ENCODE data around the gene FGF7. TPM values are rescaled to one million over a fixed set of nuclear protein-coding genes. Genes with fewer than 3 reads are reported as not detected.

Gene FGF7
- total and polyA plus RNA-seq, 2 experiments from 2014 or later: 0.03 to 0.08 TPM

DNA sequence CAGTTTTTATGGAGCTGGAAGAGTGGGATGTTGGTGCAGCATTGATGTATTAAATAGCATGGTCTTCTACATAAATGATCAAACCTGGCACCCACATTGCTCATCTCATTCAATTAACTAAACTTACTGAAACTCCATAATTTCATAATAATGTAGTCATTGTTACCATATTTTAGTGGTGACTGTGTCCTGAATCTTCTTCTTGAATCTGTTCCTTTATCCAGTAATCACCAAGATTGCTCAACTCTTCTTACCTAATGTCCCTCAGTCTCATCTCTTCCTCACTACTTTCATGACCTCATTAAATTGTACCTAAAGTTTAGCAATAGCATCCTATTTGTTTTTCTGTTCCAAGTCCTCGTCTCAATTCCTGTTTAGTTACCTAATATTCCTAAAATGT lies 69.8 kb downstream of the FGF7 start:
- peaks cover 4% of the 10 kb centered on the region; the same call in 2 of the 3 replicates for H3K4me1 Mint-ChIP-seq
- DNase-seq (ENCODE audit: low spot score) (no peak), ATAC-seq (no peak)
- Histone ChIP-seq H3K4me1 (ENCODE audit: insufficient read depth) (no peaks in the 10 kb centered on the region; the same call in 1 of the 2 replicates), H3K4me2 (no peak overlapping the region), H3K36me3 (ENCODE audit: insufficient read depth) (no peaks in the 10 kb centered on the region), H3K4me3 (no peak overlapping the region), H3K9me2 (ENCODE audit: insufficient read depth) (no peaks in the 10 kb centered on the region), H3K79me2 (replicated peaks; ENCODE audit: insufficient read depth) (no peaks in the 10 kb centered on the region), H3K27ac (ENCODE audit: low read depth) (no peak overlapping the region), H4K20me1 (replicated peaks; ENCODE audit: insufficient read depth) (no peaks in the 10 kb centered on the region), H3F3A (replicated peaks; ENCODE audit: low read depth) (no peaks in the 10 kb centered on the region), H3K27me3 (ENCODE audit: insufficient read depth) (no peaks in the 10 kb centered on the region), H2AFZ (no peak overlapping the region)
- no peaks in the 10 kb centered on the region for H3K9me3 Mint-ChIP-seq
- no peak overlapping the region for H3K4me3 Mint-ChIP-seq
- no peaks in the 10 kb centered on the region for H3K36me3 Mint-ChIP-seq (ENCODE audit: low read depth)
- H3K27ac Mint-ChIP-seq: no peak overlapping the region
- TF ChIP-seq ETS1 (IDR thresholded peaks at IDR 0.05) (no peak), JUNB (IDR thresholded peaks at IDR 0.05; ENCODE audit: unreplicated experiment) (no peak), NANOG (IDR thresholded peaks at IDR 0.05; ENCODE audit: borderline replicate concordance) (no peak), ZNF114 (CRISPR knock-in tag; IDR thresholded peaks at IDR 0.05) (no peak), EZH2 (IDR thresholded peaks at IDR 0.05; ENCODE audit: low read depth, unreplicated experiment) (no peak)
- TF ChIP-seq, protein P1, sequence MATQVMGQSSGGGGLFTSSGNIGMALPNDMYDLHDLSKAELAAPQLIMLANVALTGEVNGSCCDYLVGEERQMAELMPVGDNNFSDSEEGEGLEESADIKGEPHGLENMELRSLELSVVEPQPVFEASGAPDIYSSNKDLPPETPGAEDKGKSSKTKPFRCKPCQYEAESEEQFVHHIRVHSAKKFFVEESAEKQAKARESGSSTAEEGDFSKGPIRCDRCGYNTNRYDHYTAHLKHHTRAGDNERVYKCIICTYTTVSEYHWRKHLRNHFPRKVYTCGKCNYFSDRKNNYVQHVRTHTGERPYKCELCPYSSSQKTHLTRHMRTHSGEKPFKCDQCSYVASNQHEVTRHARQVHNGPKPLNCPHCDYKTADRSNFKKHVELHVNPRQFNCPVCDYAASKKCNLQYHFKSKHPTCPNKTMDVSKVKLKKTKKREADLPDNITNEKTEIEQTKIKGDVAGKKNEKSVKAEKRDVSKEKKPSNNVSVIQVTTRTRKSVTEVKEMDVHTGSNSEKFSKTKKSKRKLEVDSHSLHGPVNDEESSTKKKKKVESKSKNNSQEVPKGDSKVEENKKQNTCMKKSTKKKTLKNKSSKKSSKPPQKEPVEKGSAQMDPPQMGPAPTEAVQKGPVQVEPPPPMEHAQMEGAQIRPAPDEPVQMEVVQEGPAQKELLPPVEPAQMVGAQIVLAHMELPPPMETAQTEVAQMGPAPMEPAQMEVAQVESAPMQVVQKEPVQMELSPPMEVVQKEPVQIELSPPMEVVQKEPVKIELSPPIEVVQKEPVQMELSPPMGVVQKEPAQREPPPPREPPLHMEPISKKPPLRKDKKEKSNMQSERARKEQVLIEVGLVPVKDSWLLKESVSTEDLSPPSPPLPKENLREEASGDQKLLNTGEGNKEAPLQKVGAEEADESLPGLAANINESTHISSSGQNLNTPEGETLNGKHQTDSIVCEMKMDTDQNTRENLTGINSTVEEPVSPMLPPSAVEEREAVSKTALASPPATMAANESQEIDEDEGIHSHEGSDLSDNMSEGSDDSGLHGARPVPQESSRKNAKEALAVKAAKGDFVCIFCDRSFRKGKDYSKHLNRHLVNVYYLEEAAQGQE (IDR thresholded peaks at IDR 0.05; ENCODE audit: unreplicated experiment): no peak
- no peaks in the 10 kb centered on the region for H3K27me3 Mint-ChIP-seq (ENCODE audit: insufficient read depth, low read depth, poor library complexity)

- no peak overlapping the region for H2AFZ ChIP-seq
- no peaks in the 10 kb centered on the region for H3K36me3 ChIP-seq (ENCODE audit: insufficient read depth)
- no peaks in the 10 kb centered on the region; the same call in 2 of the 3 replicates for H3K9me3 Mint-ChIP-seq
- no peaks in the 10 kb centered on the region for H4K20me1 ChIP-seq (replicated peaks; ENCODE audit: insufficient read depth)
- H3K27ac Mint-ChIP-seq: no peak overlapping the region
- H3K4me1 Mint-ChIP-seq: peaks cover 4% of the 10 kb centered on the region; the same call in 2 of the 3 replicates
- no peaks in the 10 kb centered on the region for H3K27me3 ChIP-seq (ENCODE audit: insufficient read depth)
- no peak overlapping the region for H3K4me3 ChIP-seq
- no peaks in the 10 kb centered on the region for H3K79me2 ChIP-seq (replicated peaks; ENCODE audit: insufficient read depth)
- no peak overlapping the region for H3K27ac ChIP-seq (ENCODE audit: low read depth)
- H3K4me2 ChIP-seq: no peak overlapping the region
- H3K4me1 ChIP-seq (ENCODE audit: insufficient read depth): no peaks in the 10 kb centered on the region; the same call in 1 of the 2 replicates
- H3K36me3 Mint-ChIP-seq (ENCODE audit: low read depth): no peaks in the 10 kb centered on the region
- H3K4me3 Mint-ChIP-seq: no peak overlapping the region
- no peak for DNase-seq (ENCODE audit: low spot score)
- no peaks in the 10 kb centered on the region for H3K27me3 Mint-ChIP-seq (ENCODE audit: insufficient read depth, low read depth, poor library complexity)
- ATAC-seq: no peak
- no peaks in the 10 kb centered on the region for H3K9me2 ChIP-seq (ENCODE audit: insufficient read depth)
- H3F3A ChIP-seq (replicated peaks; ENCODE audit: low read depth): no peaks in the 10 kb centered on the region
- TF ChIP-seq ETS1 (IDR thresholded peaks at IDR 0.05): no peak
- no peak for TF ChIP-seq POLR2AphosphoS5 (IDR thresholded peaks at IDR 0.05; ENCODE audit: low read depth)
- no peak for TF ChIP-seq ZNF462 (CRISPR knock-in tag; IDR thresholded peaks at IDR 0.05)
Observed at GRCh38 chr15:49494842-49495241, 71.8 kb downstream of the FGF7 start.
